Keratinocyte (primary cell): ENCODE results near the gene ELMOD1. TPM values are rescaled to one million over a fixed set of nuclear protein-coding genes. Genes with fewer than 3 reads are reported as not detected.

Source experiments
- DNase-seq: peaks from one replicate; pipeline ENCODE4 v3.0.0-alpha.2; 2011; ENCODE audit warnings: low read depth, missing footprints, low spot score
- FAIRE-seq: peaks from 2 replicates; lab custom pipeline; 2011; peaks lifted over from hg19 to GRCh38; lab: Jason Lieb, UNC
- H2AFZ ChIP-seq: 2 replicates; pipeline ENCODE4 v1.6.0; 2012; ENCODE audit warnings: low read length, control low read depth, inconsistent platforms; ENCODE audit not compliant: control insufficient read depth
- H3K27ac ChIP-seq: 2 replicates; pipeline ENCODE4 v1.5.1; 2011; ENCODE audit warnings: low read length; ENCODE audit not compliant: control insufficient read depth, insufficient read depth
- H3K27me3 ChIP-seq: 3 replicates; pipeline ENCODE4 v1.6.0; 2011; ENCODE audit warnings: low read length; ENCODE audit not compliant: control insufficient read depth, insufficient read depth; ENCODE audit errors: extremely low read depth
- H3K36me3 ChIP-seq, 2 experiments: 2 replicates in 1 of 2; 3 replicates in 1 of 2; pipeline ENCODE4 v1.5.1; 2011; ENCODE audit warnings: low read length in 2 of 2, mild to moderate bottlenecking in 1 of 2; ENCODE audit not compliant: control insufficient read depth in 2 of 2, insufficient read depth in 2 of 2; ENCODE audit errors: extremely low read depth in 1 of 2
- H3K4me1 ChIP-seq: 3 replicates; pipeline ENCODE4 v1.5.1; 2011; ENCODE audit warnings: low read length; ENCODE audit not compliant: control insufficient read depth, insufficient read depth; ENCODE audit errors: extremely low read depth
- H3K4me2 ChIP-seq: 3 replicates; pipeline ENCODE4 v1.6.0; 2011; ENCODE audit warnings: low read depth, low read length; ENCODE audit not compliant: control insufficient read depth, insufficient read depth; ENCODE audit errors: extremely low read depth
- H3K4me3 ChIP-seq, 3 experiments: fragments of 200-600 bp in 1 of 3; sonication (generic) in 1 of 3; 2 replicates in 2 of 3; 3 replicates in 1 of 3; pipeline ENCODE4 v1.5.1; 2011 to 2016; ENCODE audit warnings: low read length in 3 of 3, mild to moderate bottlenecking in 3 of 3, control low read depth in 2 of 3, inconsistent platforms in 1 of 3, low read depth in 1 of 3, mixed read lengths in 1 of 3, mixed run types in 1 of 3, moderate library complexity in 1 of 3; ENCODE audit not compliant: control insufficient read depth in 2 of 3, insufficient read depth in 2 of 3; ENCODE audit errors: extremely low read depth in 1 of 3
- H3K79me2 ChIP-seq: 2 replicates; pipeline ENCODE4 v1.6.0; 2012; ENCODE audit warnings: low read length; ENCODE audit not compliant: control insufficient read depth, insufficient read depth
- H3K9ac ChIP-seq: 3 replicates; pipeline ENCODE4 v1.6.0; 2011; ENCODE audit warnings: low read length; ENCODE audit not compliant: control insufficient read depth, insufficient read depth; ENCODE audit errors: extremely low read depth
- H3K9me1 ChIP-seq: 3 replicates; pipeline ENCODE4 v1.6.0; 2011; ENCODE audit warnings: low read length; ENCODE audit not compliant: control insufficient read depth, insufficient read depth; ENCODE audit errors: extremely low read depth
- H3K9me3 ChIP-seq: 2 replicates; pipeline ENCODE4 v1.5.1; 2012; ENCODE audit warnings: low read depth, low read length; ENCODE audit not compliant: control insufficient read depth
- H4K20me1 ChIP-seq: 3 replicates; pipeline ENCODE4 v1.6.0; 2011; ENCODE audit warnings: low read length; ENCODE audit not compliant: control insufficient read depth, insufficient read depth; ENCODE audit errors: extremely low read depth
- EZH2 ChIP-seq: IDR thresholded peaks from one replicate; pipeline ENCODE4 v1.6.1; 2012; ENCODE audit warnings: inconsistent platforms, mild to moderate bottlenecking, low read length, moderate library complexity
- dilution Hi-C: fragments of 300-500 bp; cut with MboI; formaldehyde crosslinking; loops from one replicate; pipeline ENCODE4 v1.7.0; 2020; ENCODE audit warnings: low sequenced_read_pairs; ENCODE audit not compliant: extremely low pct_ligation_motif_present
- polyA plus RNA-seq, 5 experiments: library from polyadenylated mRNA; depleted of rRNA in 3 of 5; stranded (reverse) in 3 of 5; stranded (forward) in 1 of 5; unstranded in 1 of 5; fragments of >200 nt; gene quantifications; 1 replicate in 1 of 5; 2 replicates in 3 of 5; 3 replicates in 1 of 5; pipeline versions ENCODE4 v1.2.1 to v1.2.3, GENCODE V29; 2011 to 2012; ENCODE audit warnings: missing spikeins in 2 of 5, low read depth in 1 of 5, low replicate concordance in 1 of 5
- TF ChIP-seq, protein P1 (sequence below), 3 experiments: IDR thresholded peaks in 1 of 3; conservative IDR thresholded peaks in 1 of 3; optimal IDR thresholded peaks in 1 of 3; 2 replicates in 2 of 3; 3 replicates in 1 of 3; pipeline versions ENCODE3 to v1.5.1; 2011; ENCODE audit warnings: low read length in 3 of 3, mild to moderate bottlenecking in 3 of 3, moderate library complexity in 2 of 3, control low read depth in 1 of 3, inconsistent platforms in 1 of 3; ENCODE audit not compliant: insufficient read depth in 2 of 3; ENCODE audit errors: extremely low read depth in 1 of 3

The ELMOD1 gene
- polyA plus RNA-seq, 1 donor (not counting 4 experiments of a cell fraction or from before 2014, with no cell fraction given): 0.63 TPM

DNA sequence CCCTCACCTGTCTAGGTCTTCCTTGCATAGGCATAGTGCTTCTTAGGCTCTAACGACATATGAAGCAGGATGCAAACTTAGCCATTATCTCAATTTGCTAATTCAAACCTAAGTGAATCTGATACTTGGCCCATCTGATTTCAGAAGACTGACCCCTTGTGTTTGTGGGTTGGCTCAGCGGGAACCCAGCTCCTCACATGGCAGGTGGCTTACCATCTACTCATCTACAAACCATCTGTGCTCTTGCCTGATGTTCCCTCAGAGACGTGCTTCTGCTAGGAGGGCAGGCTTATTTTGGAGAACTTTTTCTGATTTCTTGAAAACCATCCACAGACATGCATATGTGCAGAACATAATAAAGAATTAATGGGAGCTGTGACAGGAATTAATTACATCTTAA lies 15.2 kb downstream of the ELMOD1 start:
- DNase-seq: no peak
- no peaks in the 10 kb centered on the region for H3K4me1 ChIP-seq
- TF ChIP-seq EZH2: no peak
- TF ChIP-seq, protein P1, sequence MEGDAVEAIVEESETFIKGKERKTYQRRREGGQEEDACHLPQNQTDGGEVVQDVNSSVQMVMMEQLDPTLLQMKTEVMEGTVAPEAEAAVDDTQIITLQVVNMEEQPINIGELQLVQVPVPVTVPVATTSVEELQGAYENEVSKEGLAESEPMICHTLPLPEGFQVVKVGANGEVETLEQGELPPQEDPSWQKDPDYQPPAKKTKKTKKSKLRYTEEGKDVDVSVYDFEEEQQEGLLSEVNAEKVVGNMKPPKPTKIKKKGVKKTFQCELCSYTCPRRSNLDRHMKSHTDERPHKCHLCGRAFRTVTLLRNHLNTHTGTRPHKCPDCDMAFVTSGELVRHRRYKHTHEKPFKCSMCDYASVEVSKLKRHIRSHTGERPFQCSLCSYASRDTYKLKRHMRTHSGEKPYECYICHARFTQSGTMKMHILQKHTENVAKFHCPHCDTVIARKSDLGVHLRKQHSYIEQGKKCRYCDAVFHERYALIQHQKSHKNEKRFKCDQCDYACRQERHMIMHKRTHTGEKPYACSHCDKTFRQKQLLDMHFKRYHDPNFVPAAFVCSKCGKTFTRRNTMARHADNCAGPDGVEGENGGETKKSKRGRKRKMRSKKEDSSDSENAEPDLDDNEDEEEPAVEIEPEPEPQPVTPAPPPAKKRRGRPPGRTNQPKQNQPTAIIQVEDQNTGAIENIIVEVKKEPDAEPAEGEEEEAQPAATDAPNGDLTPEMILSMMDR (optimal IDR thresholded peaks at IDR 0.05 in 1 of 3, IDR thresholded peaks at IDR 0.05 in 1 of 3, conservative IDR thresholded peaks at IDR 0.05 in 1 of 3; ENCODE audit: extremely low read depth in 1 of 3, insufficient read depth in 2 of 3, low read length in 3 of 3): peak in 1 of 3 experiments; percentile 21
- no peaks in the 10 kb centered on the region for H4K20me1 ChIP-seq
- H3K9ac ChIP-seq: no peak overlapping the region
- no peak overlapping the region for H3K4me3 ChIP-seq
- H3K9me3 ChIP-seq: no peaks in the 10 kb centered on the region
- FAIRE-seq: no peak
- H3K36me3 ChIP-seq: no peaks in the 10 kb centered on the region
- H3K4me2 ChIP-seq: no peak overlapping the region
- no peaks in the 10 kb centered on the region for H3K79me2 ChIP-seq
- H3K27me3 ChIP-seq: no peaks in the 10 kb centered on the region
- no peak overlapping the region for H2AFZ ChIP-seq
- H3K27ac ChIP-seq: no peak overlapping the region
- H3K9me1 ChIP-seq: no peaks in the 10 kb centered on the region
- dilution Hi-C loops: no loop called here

DNA sequence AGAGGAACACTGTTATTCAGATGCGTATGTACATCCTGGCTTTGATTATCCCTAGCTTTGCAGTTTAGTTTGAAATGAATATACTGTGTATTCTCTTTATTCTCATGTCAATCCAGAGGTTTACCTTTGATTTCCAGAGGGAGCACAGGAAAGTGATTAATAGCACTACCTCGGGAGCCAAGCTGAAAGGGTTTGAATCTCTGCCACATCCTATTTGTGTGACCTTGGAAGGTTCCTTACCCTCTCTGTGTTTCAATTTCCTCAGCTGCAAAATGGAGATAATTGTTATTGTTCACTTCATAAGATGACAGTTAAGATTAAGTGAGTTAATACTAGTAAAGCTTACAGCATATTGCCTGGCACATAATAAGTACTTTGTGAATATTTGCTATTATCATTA lies 17.9 kb downstream of the ELMOD1 start:
- Histone ChIP-seq H3K9ac (no peak overlapping the region), H3K27me3 (no peaks in the 10 kb centered on the region)

More for the DNA sequence above, 17.9 kb downstream of the ELMOD1 start:
- H3K9me1 ChIP-seq: no peaks in the 10 kb centered on the region
- TF ChIP-seq, protein P1 (optimal IDR thresholded peaks at IDR 0.05 in 1 of 3, IDR thresholded peaks at IDR 0.05 in 1 of 3, conservative IDR thresholded peaks at IDR 0.05 in 1 of 3; ENCODE audit: extremely low read depth in 1 of 3, insufficient read depth in 2 of 3, low read length in 3 of 3): no peak
- no peak for TF ChIP-seq EZH2
- no peak overlapping the region for H3K4me3 ChIP-seq
- H4K20me1 ChIP-seq: no peaks in the 10 kb centered on the region
- H3K4me1 ChIP-seq: no peaks in the 10 kb centered on the region
- FAIRE-seq (no peak), DNase-seq (no peak)
- H2AFZ ChIP-seq: no peak overlapping the region
- H3K79me2 ChIP-seq: no peaks in the 10 kb centered on the region
- H3K27ac ChIP-seq: no peak overlapping the region
- no peaks in the 10 kb centered on the region for H3K9me3 ChIP-seq
- dilution Hi-C loops: no loop called here
- H3K36me3 ChIP-seq: no peaks in the 10 kb centered on the region
- no peak overlapping the region for H3K4me2 ChIP-seq
